Duodenal mucosa (tissue), 2 donors: Measurements from ENCODE around the gene ZNF467.
A peak's percentile ranks its signal among the peaks of the same experiment; 100 is the strongest.

Experiments used
- H3K27ac ChIP-seq: one replicate; pipeline ENCODE4 v1.7.0; 2013; ENCODE audit warnings: low read depth, low read length
- H3K27me3 ChIP-seq, 2 donors: one replicate each; pipeline ENCODE4 v1.7.0; 2013; ENCODE audit warnings: low read length in 2 of 2, control low read depth in 1 of 2; ENCODE audit not compliant: insufficient read depth in 2 of 2, control insufficient read depth in 1 of 2
- H3K36me3 ChIP-seq, 2 donors: one replicate each; pipeline ENCODE4 v1.7.0; 2013; ENCODE audit warnings: low read length in 2 of 2, control low read depth in 1 of 2; ENCODE audit not compliant: insufficient read depth in 2 of 2, control insufficient read depth in 1 of 2
- H3K4me1 ChIP-seq, 2 donors: one replicate each; pipeline ENCODE4 v1.7.0; 2013; ENCODE audit warnings: low read length in 2 of 2, control low read depth in 1 of 2; ENCODE audit not compliant: insufficient read depth in 2 of 2, control insufficient read depth in 1 of 2
- H3K4me3 ChIP-seq, 2 donors: one replicate each; pipeline ENCODE4 v1.7.0; 2013; ENCODE audit warnings: low read length in 2 of 2, low read depth in 1 of 2
- H3K9ac ChIP-seq, 2 donors: one replicate each; pipeline ENCODE4 v1.7.0; 2013; ENCODE audit warnings: low read length in 2 of 2, low read depth in 1 of 2
- H3K9me3 ChIP-seq, 2 donors: one replicate each; pipeline ENCODE4 v1.7.0; 2013; ENCODE audit warnings: low read length in 2 of 2, control low read depth in 1 of 2; ENCODE audit not compliant: control insufficient read depth in 1 of 2

ZNF467 gene

DNA sequence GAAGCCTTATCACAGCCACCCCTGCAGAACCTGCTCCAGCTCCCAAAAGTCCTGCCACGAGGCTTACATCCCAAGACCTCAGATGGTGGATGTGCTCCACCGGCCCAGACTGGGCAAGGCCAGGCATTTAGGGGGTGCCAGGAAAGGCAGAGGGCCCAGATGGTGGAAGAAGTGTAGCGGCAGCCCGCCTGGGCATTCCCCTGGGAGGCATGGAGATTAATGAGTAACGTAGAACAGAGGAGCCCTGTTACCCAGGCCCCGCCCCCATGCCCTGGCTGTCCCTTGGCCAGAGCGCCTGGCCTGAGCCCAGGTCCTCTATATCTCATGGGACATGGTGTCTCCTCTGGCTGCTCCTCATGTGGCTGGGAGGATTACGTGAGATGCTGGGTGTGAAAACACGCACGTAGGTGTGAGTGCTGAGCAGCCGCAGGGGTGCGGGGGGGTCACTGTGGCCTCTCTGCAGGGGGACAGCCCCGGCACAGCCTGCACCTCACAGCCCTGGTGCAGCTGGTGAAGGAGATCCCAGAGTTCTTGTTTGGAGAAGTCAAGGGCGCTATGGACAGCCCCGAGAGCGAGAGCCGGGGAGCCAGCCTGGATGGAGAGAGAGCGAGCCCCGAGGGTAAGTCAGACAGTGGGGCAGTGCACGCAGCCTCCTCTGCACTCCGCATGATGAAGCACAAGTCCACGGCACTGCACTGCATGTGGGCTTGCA, 52.9 kb downstream of the ZNF467 start:
- no peaks in the 10 kb centered on the region for H3K9me3 ChIP-seq
- H3K4me3 ChIP-seq = no peak overlapping the region
- no peak overlapping the region for H3K27ac ChIP-seq
- H3K27me3 ChIP-seq = no peaks in the 10 kb centered on the region
- H3K36me3 ChIP-seq = peaks cover 4 to 8% of the 10 kb centered on the region in 2 donors
- peaks cover 0 to 7% of the 10 kb centered on the region in 2 donors for H3K4me1 ChIP-seq
- H3K9ac ChIP-seq = no peak overlapping the region

DNA sequence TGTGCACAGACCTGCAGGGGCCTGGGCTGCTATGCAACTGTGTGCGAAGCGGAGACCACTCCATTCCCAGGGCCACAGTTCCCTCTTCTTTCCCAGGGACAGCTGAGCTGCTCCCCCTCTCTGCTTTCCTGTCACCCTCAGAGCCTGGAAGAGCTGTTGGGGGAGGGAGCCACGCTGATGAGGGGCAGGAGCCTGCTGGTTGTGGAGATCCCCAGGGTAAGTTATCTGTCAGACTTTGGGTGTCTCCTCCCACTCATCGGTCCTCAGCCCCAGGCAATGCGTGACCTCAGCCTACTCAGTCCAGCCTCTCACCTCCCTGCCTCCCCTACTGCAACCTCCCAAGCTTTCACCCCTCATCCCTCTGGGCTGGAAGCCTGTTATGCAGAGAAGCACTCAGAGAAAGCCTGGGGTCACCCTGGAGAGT, 53.5 kb downstream of the ZNF467 start:
- H3K27ac ChIP-seq = no peak overlapping the region
- H3K4me3 ChIP-seq = no peak overlapping the region
- H3K9ac ChIP-seq = no peak overlapping the region
- H3K4me1 ChIP-seq = peaks cover 0 to 10% of the 10 kb centered on the region in 2 donors
- H3K9me3 ChIP-seq = no peaks in the 10 kb centered on the region
- H3K27me3 ChIP-seq = no peaks in the 10 kb centered on the region
- peaks cover 4 to 7% of the 10 kb centered on the region in 2 donors for H3K36me3 ChIP-seq

DNA sequence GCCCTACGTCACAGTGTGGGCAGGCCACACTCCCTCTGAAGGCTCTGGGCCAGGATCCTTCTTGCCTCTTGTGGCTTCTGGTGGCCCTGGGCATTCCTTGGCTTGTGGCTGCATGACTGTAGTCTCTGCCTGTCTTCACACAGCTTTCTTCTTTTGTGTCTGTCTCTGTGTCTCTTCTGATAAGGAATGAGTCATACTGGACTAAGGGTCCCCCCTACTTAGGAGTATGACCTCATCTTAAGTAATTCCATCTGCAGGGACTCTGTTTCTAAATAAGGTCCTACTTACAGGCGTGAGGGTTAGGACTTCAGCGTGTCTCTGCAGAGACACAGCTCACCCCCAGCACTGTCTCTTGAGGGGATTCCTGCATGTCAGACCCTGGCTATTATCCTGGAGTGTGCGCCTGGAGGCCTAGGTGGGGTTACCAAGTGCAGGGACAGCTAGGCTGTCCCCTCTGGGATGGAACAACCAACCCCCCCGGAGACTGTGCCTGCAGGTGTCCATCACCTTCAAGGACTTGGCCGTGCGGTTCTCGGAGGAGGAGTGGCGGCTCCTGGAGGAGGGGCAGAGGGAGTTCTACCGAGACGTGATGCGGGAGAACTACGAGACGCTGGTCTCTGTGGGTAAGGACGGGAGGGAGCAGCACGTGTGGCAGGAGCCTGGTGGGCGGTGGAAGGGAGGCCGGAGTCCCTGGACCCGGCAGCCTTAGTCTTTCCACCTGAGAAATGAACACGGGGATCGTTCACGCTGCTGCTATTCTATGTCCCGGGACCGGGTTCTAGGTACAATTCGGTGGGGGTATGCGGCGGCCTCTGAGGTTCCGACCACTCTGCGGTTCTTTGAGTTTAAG, 54.1 kb downstream of the ZNF467 start:
- Histone ChIP-seq H3K27me3 (no peaks in the 10 kb centered on the region), H3K36me3 (peaks cover 4 to 7% of the 10 kb centered on the region in 2 donors), H3K4me1 (peaks cover 0 to 10% of the 10 kb centered on the region in 2 donors), H3K9me3 (no peaks in the 10 kb centered on the region), H3K27ac (no peak overlapping the region), H3K4me3 (no peak overlapping the region), H3K9ac (no peak overlapping the region)

DNA sequence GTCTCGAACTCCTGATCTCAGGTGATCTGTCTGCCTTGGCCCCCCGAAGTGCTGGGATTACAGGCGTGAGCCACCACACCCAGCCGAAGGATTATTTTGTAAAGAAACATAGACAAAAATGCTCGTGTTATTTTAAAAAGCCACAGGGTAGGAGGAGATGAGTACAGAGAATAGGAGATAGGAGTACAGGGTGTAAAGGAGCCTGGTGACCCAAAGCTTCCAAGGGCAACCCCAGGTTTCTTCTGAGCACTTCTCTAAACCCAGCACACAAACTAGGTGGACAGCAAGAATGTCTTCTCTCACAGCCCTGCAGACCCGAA, 54.7 kb downstream of the ZNF467 start:
- Histone ChIP-seq H3K4me1 (peaks cover 0 to 15% of the 10 kb centered on the region in 2 donors), H3K27me3 (no peaks in the 10 kb centered on the region), H3K9ac (no peak overlapping the region), H3K9me3 (no peaks in the 10 kb centered on the region), H3K4me3 (no peak overlapping the region), H3K27ac (no peak overlapping the region), H3K36me3 (peaks cover under 1 to 7% of the 10 kb centered on the region in 2 donors)

DNA sequence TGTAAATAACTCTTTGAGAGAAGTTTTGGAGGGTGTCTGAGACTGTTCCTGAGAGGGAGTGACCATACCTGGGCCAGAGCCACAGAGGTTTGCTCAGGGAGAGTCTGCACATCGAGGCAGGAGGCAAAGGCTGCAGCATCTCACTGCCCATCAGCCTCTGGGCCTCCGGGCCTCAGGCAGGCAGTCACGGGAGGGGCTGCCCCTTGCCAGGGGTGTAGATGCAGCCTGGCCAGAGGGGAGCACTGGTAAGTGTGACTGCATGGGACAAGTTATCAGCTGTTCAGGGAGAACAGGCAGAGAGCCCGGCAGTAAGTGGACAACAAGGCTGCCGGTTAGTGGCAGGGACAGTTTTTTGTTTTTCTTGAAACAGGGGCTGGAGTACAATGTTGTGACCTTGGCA, 55.9 kb downstream of the ZNF467 start:
- Histone ChIP-seq H3K27me3 (no peaks in the 10 kb centered on the region), H3K4me1 (peaks cover 0 to 15% of the 10 kb centered on the region in 2 donors), H3K27ac (no peak overlapping the region), H3K9me3 (no peaks in the 10 kb centered on the region), H3K36me3 (no peaks in the 10 kb centered on the region), H3K9ac (no peak overlapping the region), H3K4me3 (no peak overlapping the region)

DNA sequence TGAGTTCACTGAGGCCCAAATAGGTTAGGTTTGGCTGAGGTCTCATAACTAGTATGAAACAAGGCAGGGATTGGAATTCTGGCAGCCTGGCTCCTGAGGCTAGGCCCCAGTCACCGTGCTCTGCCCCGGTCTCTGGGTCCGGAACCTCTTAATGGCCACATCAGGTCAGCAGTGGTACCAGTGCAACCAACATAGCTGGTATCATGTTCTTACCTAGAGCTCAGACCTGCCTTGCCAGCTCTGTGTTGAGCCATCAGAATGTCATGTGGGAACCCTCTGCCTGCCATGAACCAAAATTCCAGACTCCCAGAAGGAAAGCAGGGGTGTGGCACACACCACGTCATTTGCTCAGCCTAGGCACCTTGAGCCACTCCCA, 56.5 kb downstream of the ZNF467 start:
- H3K4me1 ChIP-seq = peaks cover 0 to 15% of the 10 kb centered on the region in 2 donors
- H3K27me3 ChIP-seq = no peaks in the 10 kb centered on the region
- H3K27ac ChIP-seq = no peak overlapping the region
- H3K36me3 ChIP-seq = no peaks in the 10 kb centered on the region
- H3K9ac ChIP-seq = no peak overlapping the region
- H3K4me3 ChIP-seq = no peak overlapping the region
- H3K9me3 ChIP-seq = peaks cover under 1 to 2% of the 10 kb centered on the region in 2 donors

DNA sequence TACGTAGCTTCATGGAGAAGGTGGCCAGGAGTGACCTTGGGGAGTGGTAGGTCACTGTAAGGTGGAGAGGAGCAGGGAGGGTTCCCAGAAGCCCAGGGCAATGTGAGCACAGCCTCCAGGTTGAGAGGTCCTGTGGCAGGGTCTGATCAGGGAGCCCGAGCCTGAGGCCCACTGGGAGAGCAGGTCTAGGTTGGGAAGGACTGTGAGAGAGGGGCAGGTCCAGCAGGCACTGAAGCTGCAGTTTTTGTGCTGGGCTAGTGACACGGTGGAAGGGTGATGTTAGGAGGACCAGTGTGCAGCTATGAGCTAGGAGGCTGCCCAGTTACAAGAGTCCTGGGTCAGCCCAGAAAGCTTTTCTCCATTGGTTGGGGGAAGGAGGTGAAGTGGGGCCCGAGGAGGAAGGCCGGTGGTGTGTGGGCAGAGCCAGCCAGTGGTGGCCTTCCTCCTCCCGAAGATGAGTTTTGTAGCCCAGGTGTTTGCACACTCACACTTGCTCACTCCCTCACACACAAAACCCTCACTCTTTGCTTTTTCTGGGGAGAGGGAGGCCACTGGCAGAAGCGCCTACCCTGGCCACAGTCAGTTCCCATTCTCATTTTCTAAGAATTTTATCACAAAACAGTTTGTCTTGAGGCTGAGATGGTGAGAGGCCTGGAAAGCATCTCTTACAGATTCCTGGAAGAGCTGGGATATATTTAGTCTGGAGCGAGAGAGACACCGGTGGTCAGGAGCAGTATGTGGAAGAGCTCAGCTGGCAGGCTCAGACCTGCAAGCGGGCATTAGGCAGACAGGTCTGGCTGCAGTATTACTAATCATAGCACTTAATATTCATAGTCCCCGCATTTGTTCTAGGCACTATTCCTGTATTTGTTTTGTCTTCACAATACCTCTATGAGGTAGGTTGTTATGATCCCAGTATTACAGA, 57.1 kb downstream of the ZNF467 start:
- H3K4me3 ChIP-seq = no peak overlapping the region

DNA sequence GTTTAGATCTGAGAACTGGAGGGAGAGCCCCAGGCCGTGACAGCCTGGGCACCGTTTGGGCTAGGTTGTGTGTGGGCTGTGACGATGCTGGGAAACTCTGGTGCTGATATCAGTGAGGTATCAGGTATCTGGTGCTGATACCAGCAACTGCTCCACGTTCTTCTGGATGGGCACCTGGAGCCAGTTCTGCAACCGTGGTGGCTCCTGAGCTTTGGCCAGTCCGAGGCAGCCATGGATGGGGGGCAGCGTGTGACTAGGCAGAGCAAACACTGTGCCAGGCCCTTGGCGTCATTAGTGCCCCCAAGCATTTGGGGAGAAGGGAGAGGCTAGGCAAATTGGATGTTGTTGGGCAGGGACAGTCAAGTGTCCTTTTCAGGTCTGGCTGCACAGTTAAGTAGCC, 57.9 kb downstream of the ZNF467 start:
- Histone ChIP-seq H3K27ac (no peak overlapping the region), H3K9ac (peak overlapping the region in 1 of 2 donors; percentile 51), H3K4me1 (peaks cover 0 to 15% of the 10 kb centered on the region in 2 donors), H3K36me3 (no peaks in the 10 kb centered on the region), H3K4me3 (peak overlapping the region; percentile 70 to 81), H3K27me3 (no peaks in the 10 kb centered on the region), H3K9me3 (peaks cover 5 to 14% of the 10 kb centered on the region in 2 donors)

More for the DNA sequence above, 57.1 kb downstream of the ZNF467 start:
- peaks cover 0 to 15% of the 10 kb centered on the region in 2 donors for H3K4me1 ChIP-seq
- no peaks in the 10 kb centered on the region for H3K27me3 ChIP-seq
- H3K36me3 ChIP-seq = no peaks in the 10 kb centered on the region
- H3K27ac ChIP-seq = no peak overlapping the region
- H3K9ac ChIP-seq = peak overlapping the region in 1 of 2 donors; percentile 51
- peaks cover 5 to 7% of the 10 kb centered on the region in 2 donors for H3K9me3 ChIP-seq

DNA sequence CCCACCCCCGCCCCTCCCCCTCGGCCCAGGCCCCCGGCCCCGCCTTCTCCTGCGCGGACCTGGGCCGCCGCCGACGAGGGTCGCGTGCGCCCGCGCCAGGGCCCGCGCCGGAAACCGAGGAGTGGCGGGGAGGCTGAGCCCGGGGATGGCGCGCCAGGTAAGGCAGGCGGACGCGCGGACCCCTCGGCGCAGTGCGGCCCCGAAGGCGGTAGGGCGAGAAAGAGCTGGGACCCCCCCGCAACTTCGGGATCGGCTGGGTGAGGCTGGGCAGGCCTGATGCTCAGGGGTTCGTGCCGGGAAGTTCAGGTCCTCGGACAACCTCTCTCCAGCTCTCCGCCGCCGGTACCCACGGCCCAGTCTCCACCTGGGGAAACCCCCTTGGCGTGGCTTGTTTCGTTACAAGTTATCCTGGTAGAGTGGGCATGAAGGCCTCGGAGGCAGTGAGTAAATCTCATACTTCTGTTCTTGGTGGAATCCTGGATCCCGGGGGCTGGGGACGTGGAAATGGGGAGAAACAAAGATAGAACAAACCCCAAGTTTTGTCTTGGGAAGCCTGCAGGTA, 58.4 kb downstream of the ZNF467 start:
- H3K27ac ChIP-seq = no peak overlapping the region

More for the DNA sequence above, 58.4 kb downstream of the ZNF467 start:
- Histone ChIP-seq H3K27me3 (no peaks in the 10 kb centered on the region), H3K4me1 (peaks cover 0 to 15% of the 10 kb centered on the region in 2 donors), H3K4me3 (peak overlapping the region; percentile 70 to 81), H3K9ac (peak overlapping the region in 1 of 2 donors; percentile 51), H3K9me3 (peaks cover 5 to 18% of the 10 kb centered on the region in 2 donors), H3K36me3 (no peaks in the 10 kb centered on the region)
